LNCaP clone FGC (cell line): Measurements from ENCODE around the gene PPP1R9B.

Experiments
- DNase-seq: peaks from one replicate; pipeline ENCODE4 v3.0.0-alpha.2; 2011; ENCODE audit warnings: low read depth
- H3K4me3 ChIP-seq: 2 replicates; pipeline ENCODE4 v1.5.1; 2011; ENCODE audit warnings: mild to moderate bottlenecking, low read depth, low read length, control low read depth
- CTCF ChIP-seq: IDR thresholded peaks from 2 replicates; pipeline ENCODE4 v1.5.1; 2012; ENCODE audit warnings: mild to moderate bottlenecking; ENCODE audit not compliant: control insufficient read depth, insufficient read depth; ENCODE audit errors: extremely low read depth

The PPP1R9B gene

GRCh38 chr17:50139185-50139783 is 11.2 kb downstream of the PPP1R9B start:
- H3K4me3 ChIP-seq, result no peak overlapping the region
- no peak for DNase-seq

GRCh38 chr17:50137042-50137441 is 13.4 kb downstream of the PPP1R9B start:
- no peak for TF ChIP-seq CTCF
- H3K4me3 ChIP-seq, result no peak overlapping the region
- DNase-seq, result no peak

More at GRCh38 chr17:50139185-50139783, 11.2 kb downstream of the PPP1R9B start:
- TF ChIP-seq CTCF, result no peak

- TF ChIP-seq CTCF, result no peak
- H3K4me3 ChIP-seq, result no peak overlapping the region
These were observed 14.3 kb downstream of the PPP1R9B start for GRCh38 chr17:50136096-50136687.

GRCh38 chr17:50135316-50136095 is 15.0 kb downstream of the PPP1R9B start:
- DNase-seq, result no peak
- TF ChIP-seq CTCF, result no peak
- H3K4me3 ChIP-seq, result no peak overlapping the region

More at GRCh38 chr17:50136096-50136687, 14.3 kb downstream of the PPP1R9B start:
- DNase-seq, result no peak

GRCh38 chr17:50134206-50135110 is 16.0 kb downstream of the PPP1R9B start:
- TF ChIP-seq CTCF, result no peak
- DNase-seq, result no peak
- H3K4me3 ChIP-seq, result no peak overlapping the region

- no peak for TF ChIP-seq CTCF
- no peak for DNase-seq
- H3K4me3 ChIP-seq, result no peak overlapping the region
These were observed 16.7 kb downstream of the PPP1R9B start for GRCh38 chr17:50133769-50134099.
